ENCODE results near the gene GMPPB. TPM values are rescaled to one million over a fixed set of nuclear protein-coding genes. Genes with fewer than 3 reads are reported as not detected.
"Not testable (repeated sequence)": the region's sequence is repeated elsewhere in the genome, so short reads cannot be mapped to it uniquely, and the experiment has no call there.

GMPPB gene
- 9.4 TPM for total RNA-seq

DNA sequence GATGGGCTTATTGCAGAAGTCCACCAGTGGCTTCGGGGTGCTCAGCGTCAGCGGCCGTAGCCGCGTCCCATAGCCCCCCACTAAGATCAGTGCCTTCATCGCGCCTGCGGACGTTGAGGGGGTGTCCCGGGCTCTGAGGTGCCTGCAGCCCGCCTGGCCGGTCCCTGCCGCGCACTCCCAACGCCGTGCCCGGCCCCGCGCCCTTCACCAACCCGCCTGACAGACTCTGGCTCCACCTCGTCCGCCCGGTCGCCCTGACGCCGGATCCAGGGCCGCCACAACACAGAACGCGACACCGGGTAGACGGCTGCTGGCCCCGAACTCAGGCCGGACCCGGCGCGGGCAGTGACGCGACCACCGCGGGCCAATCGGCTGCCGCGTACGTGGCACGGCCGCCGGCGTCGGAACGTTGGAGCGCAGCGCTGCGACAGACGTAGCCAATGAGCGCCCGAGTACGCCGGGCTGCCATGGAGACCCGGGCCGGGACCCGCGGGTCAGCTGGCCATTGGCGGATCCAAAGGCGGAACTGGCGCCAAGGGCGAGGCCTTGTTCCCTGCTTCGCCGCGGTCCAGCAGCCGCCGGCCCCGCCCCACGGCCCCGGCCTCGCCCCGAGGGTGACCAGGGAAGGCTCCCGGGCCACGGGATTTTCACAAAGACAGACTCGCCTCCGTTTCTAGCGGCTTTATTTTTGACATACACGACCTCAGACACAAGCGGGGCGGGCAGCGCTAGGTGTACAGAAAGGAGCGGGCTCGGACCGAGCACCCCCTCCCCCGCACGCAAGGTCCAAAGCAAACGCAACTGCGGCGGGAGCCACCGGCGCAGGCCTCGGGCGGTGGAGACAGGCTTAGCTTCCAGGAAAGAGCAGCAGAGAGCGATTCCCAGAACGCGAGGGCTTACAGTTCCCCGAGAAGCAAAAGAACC lies at the start of gene GMPPB:
Gene GMPPB, minus strand, starts transcription at position 324 of the 924 bp plus-strand sequence. Its CDS starts 225 bp downstream, at position 99.
- no peak for FAIRE-seq
- peak; percentile 96 to 98 for DNase-seq (ENCODE audit: low spot score in 2 of 2)

DNA sequence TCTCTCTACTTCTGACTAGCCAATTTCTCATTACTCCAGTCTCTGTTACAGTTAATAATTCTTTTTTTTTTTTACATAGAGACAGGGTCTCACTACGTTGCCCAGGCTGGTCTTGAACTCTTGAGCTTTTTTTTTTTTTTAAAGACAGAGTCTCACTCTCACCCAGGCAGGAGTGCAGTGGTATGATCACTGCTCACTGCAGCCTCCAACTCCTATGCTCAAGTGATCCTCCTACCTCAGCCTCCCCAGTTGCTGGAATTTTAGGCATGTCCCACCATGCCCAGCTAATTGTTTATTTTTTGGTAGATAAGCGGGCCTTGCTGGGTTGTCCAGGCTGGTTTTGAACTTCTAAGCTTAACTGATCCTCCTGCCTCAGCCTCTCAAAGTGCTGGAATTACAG lies 49.0 kb upstream of the GMPPB start:
- no peak for FAIRE-seq
- no peak for DNase-seq (ENCODE audit: low spot score in 2 of 2)

DNA sequence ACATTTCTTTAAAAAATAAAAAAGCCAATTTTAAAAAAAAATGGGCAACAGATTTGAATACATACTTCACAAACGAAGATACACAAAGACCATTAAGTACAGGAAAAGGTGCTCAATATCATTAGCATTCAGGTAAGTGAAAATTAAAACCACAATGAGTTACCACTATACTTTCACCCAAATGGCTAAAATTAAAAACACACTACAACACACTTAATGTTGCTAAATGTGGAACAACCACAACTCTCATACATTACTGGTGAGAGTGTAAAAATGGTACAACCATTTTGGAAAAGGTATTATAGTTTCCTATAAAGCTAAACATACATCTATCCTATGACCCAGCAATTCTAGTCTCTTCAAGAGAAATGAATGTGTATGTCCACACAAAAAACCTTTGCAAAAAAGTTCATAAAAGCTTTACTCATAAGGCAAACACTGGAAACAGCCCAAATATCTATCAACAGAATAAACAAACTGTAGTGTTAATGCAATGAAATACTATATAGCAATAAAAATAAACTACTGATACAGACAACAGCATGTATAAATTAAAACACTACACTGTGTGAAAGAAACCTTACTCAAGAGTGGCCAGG lies 47.7 kb upstream of the GMPPB start:
- FAIRE-seq, result no peak
- no peak for DNase-seq (ENCODE audit: low spot score in 2 of 2)

DNA sequence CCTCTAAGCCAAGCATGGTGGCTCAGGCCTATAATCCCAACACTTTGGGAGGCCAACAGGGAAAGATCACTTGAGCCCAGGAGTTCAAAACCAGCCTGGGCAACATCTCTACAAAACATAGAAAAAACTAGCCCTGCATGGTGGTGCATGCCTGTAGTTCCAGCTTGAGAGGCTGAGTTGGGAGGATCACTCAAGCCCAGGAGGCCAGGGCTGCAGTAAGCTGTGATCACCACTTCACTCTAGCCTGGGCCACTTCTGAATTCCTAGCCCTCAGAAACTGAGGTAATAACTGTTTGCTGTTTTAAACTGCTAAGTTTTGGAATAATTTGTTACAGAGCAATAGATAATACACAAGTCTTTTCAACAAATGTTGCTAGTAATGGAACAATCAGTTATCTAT lies 46.2 kb upstream of the GMPPB start:
- FAIRE-seq (no peak), DNase-seq (ENCODE audit: low spot score in 2 of 2) (no peak)

DNA sequence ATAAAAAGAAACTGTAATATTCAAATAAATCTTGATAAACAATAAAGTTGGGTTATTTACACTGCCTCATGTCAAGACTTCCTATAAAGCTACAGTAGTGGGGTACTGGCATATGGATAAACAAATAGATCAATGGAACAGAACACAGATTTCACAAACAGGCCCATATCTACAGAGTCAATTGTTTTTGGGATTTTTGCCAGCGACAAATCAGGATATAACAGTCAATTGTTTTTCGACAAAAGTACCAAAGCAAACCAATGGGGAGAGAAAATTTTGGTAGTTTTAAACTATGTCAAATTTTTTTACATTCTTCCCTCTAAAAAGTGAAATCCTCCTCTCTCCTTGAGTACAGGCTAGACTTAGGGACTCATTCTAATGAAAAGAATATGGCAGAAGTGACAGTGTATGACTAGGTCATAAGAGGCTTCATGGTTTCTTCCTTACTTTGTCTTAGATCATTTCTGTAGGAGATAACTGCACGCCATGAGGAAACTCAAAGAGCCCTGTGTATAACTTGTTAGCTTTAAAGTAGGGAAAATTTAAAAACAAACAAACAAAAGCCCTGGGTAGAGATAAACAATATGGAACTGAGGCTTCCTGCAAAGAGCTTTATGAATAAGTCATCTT lies 45.6 kb upstream of the GMPPB start:
- FAIRE-seq (no peak), DNase-seq (ENCODE audit: low spot score in 2 of 2) (no peak)

DNA sequence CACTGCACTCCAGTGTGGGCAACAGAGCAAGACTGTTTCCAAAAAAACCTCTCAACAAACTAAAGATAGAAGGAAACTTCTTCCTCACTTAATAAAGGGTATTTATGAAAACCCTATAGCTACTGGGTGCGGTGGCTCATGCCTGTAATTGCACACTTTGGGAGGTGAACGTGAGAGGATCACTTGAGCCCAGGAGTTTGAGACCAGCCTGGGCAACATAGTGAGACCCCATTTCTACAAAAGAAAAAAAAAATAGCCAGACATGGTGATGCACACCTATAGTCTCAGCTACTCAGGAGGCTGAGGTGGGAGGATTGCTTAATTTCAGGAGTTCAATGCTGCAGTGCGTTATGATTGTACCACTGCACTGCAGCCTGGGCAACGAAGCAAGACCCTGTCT lies 40.2 kb upstream of the GMPPB start:
- FAIRE-seq (no peak), DNase-seq (ENCODE audit: low spot score in 2 of 2) (no peak)

DNA sequence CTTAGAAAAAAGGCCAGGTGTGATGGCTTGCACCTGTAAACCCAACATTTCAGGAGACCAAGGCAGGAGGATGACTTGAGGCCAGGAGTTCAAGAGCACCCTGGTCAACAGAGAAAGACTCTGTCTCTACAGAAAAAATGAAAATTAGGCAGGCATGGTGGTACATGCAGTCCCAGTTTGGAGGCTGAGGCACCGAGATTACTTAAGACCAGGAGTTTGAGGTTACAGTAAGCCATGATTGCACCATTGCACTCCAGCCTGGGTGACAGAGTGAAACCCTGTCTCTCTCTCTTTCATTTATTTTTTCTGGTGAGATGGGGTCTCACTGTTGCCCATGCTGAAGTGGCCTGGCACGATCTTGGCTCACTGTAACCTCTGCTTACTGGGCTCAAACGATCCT lies 37.9 kb upstream of the GMPPB start:
- no peak for FAIRE-seq

DNA sequence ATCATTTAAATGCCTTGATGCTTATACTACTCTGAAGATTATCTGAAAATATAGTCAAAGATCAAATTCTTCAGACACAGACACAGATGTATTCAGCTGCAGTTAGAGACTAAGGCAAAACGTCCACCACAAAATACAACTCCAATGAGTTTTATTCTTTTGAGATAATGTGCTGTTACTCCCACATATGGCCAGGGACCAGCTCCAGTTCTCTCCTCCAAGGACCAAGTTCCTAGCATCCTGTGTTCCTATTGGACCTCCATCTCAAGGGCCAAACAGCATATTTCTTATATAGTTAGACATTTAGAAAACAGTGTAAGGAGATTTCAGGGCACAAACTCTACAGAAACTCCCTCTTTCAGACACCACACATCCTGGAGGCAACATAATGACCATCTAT lies 35.5 kb upstream of the GMPPB start:
- DNase-seq (ENCODE audit: low spot score in 2 of 2) (no peak), FAIRE-seq (no peak)

More for the DNA sequence above, 37.9 kb upstream of the GMPPB start:
- no peak for DNase-seq (ENCODE audit: low spot score in 2 of 2)

DNA sequence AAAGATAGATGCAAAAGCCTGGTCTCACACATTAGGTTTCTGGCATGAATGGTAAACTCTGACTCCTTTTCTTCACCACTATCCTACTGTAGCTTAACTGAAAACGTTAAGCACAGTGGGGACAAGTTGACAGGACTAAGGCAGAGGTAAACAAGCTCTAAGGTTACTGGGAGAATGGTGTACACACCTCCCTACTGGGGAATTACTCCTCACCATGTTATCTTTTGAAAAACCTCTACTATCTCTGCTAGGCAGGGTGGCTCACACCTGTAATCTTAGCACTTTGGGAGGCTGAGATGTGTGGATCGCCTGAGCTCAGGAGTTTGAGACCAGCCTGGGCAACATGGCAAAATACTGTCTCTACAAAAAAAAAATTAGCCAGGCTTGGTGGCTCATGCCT lies 33.4 kb upstream of the GMPPB start:
- no peak for FAIRE-seq
- DNase-seq (ENCODE audit: low spot score in 2 of 2), result no peak

DNA sequence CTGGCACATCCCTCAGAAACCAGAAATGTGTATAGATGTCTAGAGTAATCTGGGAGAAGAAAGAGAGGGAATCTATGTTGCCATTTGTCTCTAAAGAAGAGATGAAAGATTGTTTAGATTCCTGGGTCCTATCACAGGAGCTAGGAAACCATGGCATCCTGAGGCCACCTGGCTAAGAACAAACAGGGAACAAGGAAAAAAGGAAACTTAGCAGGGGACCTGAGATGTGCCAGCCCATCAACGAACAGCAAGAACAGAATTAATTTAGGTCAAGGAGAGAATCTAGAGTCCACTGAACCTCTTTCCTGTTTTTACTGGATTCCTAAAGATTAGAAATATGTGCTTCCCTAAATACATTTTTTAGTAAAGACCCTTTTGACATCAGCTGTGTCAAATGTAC lies 32.3 kb upstream of the GMPPB start:
- no peak for FAIRE-seq

DNA sequence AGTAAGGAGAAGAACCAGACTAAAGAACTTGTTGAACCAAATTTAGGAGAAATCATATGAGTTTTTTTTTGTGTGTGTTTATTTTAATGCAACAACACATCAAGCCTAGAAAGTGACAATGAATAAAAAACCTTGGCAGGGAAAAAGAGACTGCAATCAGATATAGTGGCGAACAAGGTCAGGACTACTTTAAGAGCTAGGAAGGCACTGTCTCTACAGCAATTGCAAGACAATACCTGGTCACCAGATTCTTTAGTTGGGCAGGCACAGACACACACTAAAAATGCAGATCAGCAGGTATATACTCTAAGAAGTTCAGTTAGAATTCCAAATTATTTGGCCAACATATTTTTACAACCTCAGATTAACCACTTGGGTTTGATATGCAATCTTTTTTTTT lies 30.8 kb upstream of the GMPPB start:
- DNase-seq (ENCODE audit: low spot score in 2 of 2) (no peak), FAIRE-seq (no peak)

More for the DNA sequence above, 32.3 kb upstream of the GMPPB start:
- DNase-seq (ENCODE audit: low spot score in 2 of 2), result no peak

DNA sequence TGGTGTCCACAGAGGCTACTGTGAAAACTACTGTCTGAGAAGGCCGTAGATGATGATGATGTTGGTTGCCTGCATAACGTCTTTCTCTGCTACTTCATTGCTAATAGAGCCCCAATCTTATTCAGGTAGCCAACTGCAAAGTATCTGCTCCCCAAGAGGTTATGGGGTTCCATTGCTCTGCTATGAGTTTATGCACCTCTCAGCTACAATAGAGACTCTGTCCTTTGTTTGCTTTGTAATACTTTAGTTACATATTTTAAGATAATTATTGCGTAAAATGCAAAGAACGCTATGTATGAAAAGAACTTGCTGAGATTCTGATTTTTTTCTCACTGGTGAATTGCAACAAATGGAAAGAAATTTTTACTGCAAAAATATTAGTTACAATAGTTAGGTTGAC lies 27.8 kb upstream of the GMPPB start:
- FAIRE-seq, result no peak

DNA sequence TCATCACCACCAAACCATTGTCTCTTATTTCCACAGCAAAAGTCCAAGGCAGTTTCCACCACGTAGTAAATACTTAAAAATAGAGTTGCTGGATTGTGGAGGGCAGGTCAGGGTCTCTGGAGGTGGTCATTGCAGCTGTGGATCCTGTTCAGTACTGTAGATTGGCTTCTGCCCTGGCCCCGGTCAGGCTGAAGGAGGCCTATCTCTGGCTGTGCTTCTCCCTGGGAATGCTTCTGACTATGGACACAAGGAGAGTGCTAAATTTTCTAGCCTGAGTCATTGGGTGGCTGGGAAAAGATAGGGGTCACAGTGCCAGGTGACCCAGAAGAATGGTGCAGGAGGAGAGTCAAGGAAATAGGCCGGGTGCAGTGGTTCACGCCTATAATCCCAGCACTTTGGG lies 26.3 kb upstream of the GMPPB start:
- FAIRE-seq, result no peak
- no peak for DNase-seq (ENCODE audit: low spot score in 2 of 2)

More for the DNA sequence above, 27.8 kb upstream of the GMPPB start:
- no peak for DNase-seq (ENCODE audit: low spot score in 2 of 2)

DNA sequence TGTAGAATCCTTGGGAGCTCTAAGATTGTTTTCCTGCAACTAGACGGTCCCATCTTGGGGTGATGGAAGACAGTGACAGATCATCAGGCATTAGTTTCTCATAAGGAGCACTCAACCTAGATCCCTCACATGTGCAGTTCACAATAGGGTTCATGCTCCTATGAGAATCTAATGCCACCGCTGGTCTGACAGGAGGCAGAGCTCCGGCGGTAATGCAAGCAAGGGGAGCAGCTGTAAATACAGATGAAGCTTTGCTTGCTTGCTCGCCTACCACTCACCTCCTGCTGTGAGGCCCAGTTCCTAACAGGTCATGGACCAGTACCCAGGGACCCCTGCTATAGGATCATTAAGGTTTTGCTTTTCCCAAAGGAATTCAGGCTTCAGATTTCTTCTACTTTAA lies 25.1 kb upstream of the GMPPB start:
- not testable (repeated sequence) for DNase-seq (ENCODE audit: low spot score in 2 of 2); FAIRE-seq

DNA sequence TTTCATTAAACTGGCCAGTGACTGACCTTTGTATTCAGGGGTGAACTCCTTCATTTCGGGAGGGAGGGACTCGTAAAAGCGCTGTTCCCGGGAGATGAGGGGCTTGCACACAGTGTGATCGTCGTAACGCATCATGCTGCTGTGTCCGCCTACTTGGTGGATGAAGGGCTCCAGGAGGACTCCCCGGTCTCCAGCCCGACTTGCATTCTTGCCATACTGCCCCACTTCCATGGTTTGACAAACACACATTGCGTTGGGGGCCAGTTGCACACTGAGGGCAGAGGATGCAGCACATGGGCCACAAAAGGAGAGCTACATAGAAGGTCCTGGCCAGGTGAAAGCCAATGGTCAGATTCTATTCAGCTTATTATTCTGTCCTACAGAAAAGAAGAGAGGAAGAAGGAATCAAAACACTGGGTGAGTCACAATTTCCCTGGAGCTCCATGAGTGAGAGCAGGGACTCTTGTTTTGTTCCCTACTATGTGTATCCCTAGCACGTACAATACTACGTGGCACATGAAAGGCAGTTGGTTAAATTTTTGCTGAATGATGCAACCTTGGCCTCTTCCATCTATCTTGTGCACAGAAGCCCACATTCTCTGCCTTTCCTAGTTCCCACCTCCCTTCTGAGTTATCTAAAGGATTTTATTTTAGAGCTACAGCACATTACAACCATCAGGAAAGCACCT lies 24.2 kb upstream of the GMPPB start:
- FAIRE-seq, result no peak
- DNase-seq (ENCODE audit: low spot score in 2 of 2), result no peak

DNA sequence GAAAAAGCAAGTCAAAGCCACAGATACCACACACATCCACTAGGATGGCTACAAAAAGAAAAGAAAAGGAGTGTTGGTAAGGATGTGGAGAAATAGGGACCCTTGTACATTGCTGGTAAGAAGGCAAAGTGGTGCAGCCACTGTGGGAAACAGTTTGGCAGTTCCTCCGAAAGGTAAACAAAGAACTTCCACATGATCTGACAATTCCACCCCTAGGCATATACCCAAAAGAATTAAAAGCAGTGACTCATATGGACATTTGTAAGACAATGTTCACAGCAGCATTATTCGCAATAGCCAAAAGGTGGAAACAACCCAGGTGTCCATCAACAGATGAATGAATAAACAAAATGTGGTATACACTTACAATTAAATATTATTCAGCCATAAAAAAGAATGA lies 22.2 kb upstream of the GMPPB start:
- no peak for FAIRE-seq
- no peak for DNase-seq (ENCODE audit: low spot score in 2 of 2)

DNA sequence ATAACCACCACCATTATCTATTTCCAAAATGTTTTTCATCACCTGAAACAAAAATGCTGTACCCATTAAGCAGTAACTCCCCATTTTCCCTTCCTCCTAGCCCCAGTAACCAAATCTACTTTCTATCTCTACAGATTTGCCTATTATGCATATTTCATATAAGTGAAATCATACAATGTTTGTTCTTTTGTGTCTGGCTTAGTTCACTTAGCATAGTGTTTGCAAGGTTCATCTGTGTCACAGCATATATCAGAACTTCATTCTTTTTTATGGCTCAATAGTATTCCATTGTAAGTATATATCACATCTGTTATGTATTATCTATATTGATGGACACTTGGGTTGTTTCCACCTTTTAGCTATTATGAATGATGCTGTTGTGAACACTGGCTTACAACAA lies 16.7 kb upstream of the GMPPB start:
- no peak for FAIRE-seq

DNA sequence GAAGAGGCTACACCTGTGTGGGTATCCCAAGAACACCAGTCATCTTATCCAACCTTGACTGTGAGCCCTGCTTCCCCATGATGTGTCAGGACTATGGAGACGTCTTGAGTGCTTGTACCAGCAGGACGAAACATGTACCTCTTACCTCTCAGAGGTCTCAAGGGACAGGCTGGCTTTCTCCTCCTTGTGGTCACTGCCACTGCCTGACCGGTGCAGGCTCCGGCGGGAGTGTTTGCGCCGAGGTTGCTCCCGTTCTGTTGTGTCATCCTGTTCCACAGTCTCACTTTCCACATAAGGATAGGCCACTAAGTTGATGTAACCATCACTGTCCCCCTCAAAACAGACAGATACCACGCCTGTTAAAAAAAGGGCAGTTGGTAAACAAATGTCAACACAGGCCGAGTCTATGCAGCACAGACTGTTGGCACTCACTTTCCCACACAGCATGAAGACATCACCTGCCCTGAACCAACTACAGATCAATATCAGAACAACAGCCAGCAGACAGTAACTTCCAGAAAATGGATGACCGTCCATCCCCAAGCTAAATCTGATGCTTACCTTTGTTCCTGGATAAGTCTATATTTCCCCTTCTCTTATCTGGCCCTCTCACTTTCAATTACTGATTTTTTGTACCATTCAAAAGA lies 14.4 kb upstream of the GMPPB start:
- DNase-seq (ENCODE audit: low spot score in 2 of 2), result no peak
- FAIRE-seq, result no peak

More for the DNA sequence above, 16.7 kb upstream of the GMPPB start:
- no peak for DNase-seq (ENCODE audit: low spot score in 2 of 2)

DNA sequence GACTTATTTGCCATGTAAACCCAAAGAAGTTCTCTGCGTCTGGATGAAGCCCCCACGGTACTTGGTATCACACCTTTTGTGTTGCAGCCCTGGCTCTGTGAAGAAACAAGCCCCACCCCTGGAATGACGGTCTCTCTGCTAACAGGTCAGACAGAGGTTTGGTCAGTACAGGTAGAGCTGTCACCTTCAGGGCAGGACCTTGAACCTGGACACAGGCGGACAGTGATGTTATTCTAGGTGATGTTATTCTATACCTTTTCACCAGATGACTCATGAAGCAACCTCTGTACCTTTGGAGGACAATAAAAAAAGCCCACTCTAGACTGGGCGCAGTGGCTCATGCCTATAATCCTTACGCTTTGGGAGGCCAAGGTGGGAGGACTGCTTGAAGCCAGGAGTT lies 11.0 kb upstream of the GMPPB start:
- FAIRE-seq, result no peak
- no peak for DNase-seq (ENCODE audit: low spot score in 2 of 2)

DNA sequence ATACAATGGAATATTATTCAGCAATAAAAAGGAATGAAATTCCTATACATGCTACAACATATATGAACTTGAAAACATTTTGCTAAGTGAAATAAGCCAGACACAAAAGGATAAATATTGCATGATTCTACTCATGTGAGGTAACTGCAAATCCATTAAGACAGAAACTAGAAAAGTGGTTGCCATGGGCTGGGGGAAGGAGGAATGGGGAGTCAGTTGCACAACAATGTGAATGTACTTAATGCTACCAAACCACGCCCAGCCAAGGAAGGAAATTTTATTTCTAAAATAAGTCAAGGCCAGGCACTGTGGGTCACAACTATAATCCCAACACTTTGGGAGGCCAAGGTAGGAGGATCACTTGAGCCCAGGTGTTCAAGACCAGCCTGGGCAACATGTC lies 9.8 kb upstream of the GMPPB start:
- DNase-seq (ENCODE audit: low spot score in 2 of 2) (no peak), FAIRE-seq (no peak)

Data from frontal cortex (tissue), 4 donors.